ENCODE measurements around the gene CALML4.

- TF ChIP-seq CTCF (IDR thresholded peaks at IDR 0.05; ENCODE audit: low read depth, low read length), result no peak
- no peak for TF ChIP-seq POLR2A (IDR thresholded peaks at IDR 0.05; ENCODE audit: extremely low read depth, insufficient read length)
These were observed 12.2 kb downstream of the CALML4 start for GRCh38 chr15:68192804-68193486.
